ENCODE data around the gene OSBPL6.

Gene OSBPL6

GRCh38 chr2:178414266-178415247, 220.2 kb downstream of the OSBPL6 start:
- Histone ChIP-seq H3K4me3 (ENCODE audit: low read length) (peak overlapping the region; percentile 77), H3K27ac (ENCODE audit: low read depth, low read length) (peak overlapping the region; percentile 7; the same call in 1 of the 2 replicates), H3K4me2 (ENCODE audit: low read length) (peak overlapping the region; percentile 73), H3K9me2 (replicated peaks; ENCODE audit: control insufficient read depth, low read length) (no peaks in the 10 kb centered on the region), H3K27me3 (ENCODE audit: control insufficient read depth, low read length) (no peaks in the 10 kb centered on the region), H3K79me2 (ENCODE audit: control insufficient read depth, low read length) (peaks cover 5% of the 10 kb centered on the region), H3F3A (ENCODE audit: control insufficient read depth, insufficient read depth) (no peaks in the 10 kb centered on the region), H3K9me3 (ENCODE audit: control insufficient read depth, insufficient read depth, low read length) (no peaks in the 10 kb centered on the region), H4K20me1 (ENCODE audit: control insufficient read depth, insufficient read depth, low read depth, low read length) (no peaks in the 10 kb centered on the region), H3K36me3 (ENCODE audit: control insufficient read depth, low read length) (no peaks in the 10 kb centered on the region), H3K4me1 (ENCODE audit: control insufficient read depth, low read length) (peaks cover 15% of the 10 kb centered on the region)
- TF ChIP-seq, protein P1, sequence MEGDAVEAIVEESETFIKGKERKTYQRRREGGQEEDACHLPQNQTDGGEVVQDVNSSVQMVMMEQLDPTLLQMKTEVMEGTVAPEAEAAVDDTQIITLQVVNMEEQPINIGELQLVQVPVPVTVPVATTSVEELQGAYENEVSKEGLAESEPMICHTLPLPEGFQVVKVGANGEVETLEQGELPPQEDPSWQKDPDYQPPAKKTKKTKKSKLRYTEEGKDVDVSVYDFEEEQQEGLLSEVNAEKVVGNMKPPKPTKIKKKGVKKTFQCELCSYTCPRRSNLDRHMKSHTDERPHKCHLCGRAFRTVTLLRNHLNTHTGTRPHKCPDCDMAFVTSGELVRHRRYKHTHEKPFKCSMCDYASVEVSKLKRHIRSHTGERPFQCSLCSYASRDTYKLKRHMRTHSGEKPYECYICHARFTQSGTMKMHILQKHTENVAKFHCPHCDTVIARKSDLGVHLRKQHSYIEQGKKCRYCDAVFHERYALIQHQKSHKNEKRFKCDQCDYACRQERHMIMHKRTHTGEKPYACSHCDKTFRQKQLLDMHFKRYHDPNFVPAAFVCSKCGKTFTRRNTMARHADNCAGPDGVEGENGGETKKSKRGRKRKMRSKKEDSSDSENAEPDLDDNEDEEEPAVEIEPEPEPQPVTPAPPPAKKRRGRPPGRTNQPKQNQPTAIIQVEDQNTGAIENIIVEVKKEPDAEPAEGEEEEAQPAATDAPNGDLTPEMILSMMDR (IDR thresholded peaks at IDR 0.05; ENCODE audit: low read depth, low read length, poor library complexity, severe bottlenecking) = peak; percentile 93
- no peak for TF ChIP-seq EZH2phosphoT487 (IDR thresholded peaks at IDR 0.05; ENCODE audit: borderline replicate concordance, low read length)

DNA sequence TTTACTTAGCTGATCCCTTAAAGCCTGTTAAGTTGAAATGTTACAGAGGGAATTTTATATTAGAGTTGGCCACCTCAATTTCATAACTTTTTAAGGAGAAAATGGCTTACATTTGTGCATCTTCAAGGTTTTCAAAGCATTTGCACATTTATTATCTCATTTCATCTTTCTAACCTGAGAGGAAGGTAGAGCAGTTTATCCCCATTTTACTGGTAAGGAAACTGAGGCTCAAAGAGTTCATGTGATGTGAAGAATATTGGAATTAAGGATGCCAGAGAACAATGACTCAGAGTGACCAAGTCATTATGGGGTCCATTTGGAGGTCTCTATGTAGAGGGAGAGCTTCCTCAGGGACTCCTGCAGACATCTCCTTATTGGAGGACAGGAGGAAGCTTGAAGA, 221.7 kb downstream of the OSBPL6 start:
- H3K36me3 ChIP-seq (ENCODE audit: control insufficient read depth, low read length) = no peaks in the 10 kb centered on the region
- no peaks in the 10 kb centered on the region for H3K9me3 ChIP-seq (ENCODE audit: control insufficient read depth, insufficient read depth, low read length)
- no peaks in the 10 kb centered on the region for H3F3A ChIP-seq (ENCODE audit: control insufficient read depth, insufficient read depth)
- no peaks in the 10 kb centered on the region for H4K20me1 ChIP-seq (ENCODE audit: control insufficient read depth, insufficient read depth, low read depth, low read length)
- no peaks in the 10 kb centered on the region for H3K9me2 ChIP-seq (replicated peaks; ENCODE audit: control insufficient read depth, low read length)
- H3K27ac ChIP-seq (ENCODE audit: low read depth, low read length) = no peak overlapping the region
- no peak for TF ChIP-seq EZH2phosphoT487 (IDR thresholded peaks at IDR 0.05; ENCODE audit: borderline replicate concordance, low read length)
- TF ChIP-seq, protein P1 (IDR thresholded peaks at IDR 0.05; ENCODE audit: low read depth, low read length, poor library complexity, severe bottlenecking) = no peak
- no peak overlapping the region for H3K4me3 ChIP-seq (ENCODE audit: low read length)
- peaks cover 5% of the 10 kb centered on the region for H3K79me2 ChIP-seq (ENCODE audit: control insufficient read depth, low read length)
- no peak overlapping the region for H3K4me2 ChIP-seq (ENCODE audit: low read length)
- H3K4me1 ChIP-seq (ENCODE audit: control insufficient read depth, low read length) = peaks cover 15% of the 10 kb centered on the region
- H3K27me3 ChIP-seq (ENCODE audit: control insufficient read depth, low read length) = no peaks in the 10 kb centered on the region

GRCh38 chr2:178417916-178418315, 223.6 kb downstream of the OSBPL6 start:
- Histone ChIP-seq H3K79me2 (ENCODE audit: control insufficient read depth, low read length) (peaks cover 5% of the 10 kb centered on the region), H3K9me2 (replicated peaks; ENCODE audit: control insufficient read depth, low read length) (no peaks in the 10 kb centered on the region), H3K27ac (ENCODE audit: low read depth, low read length) (no peak overlapping the region), H3F3A (ENCODE audit: control insufficient read depth, insufficient read depth) (no peaks in the 10 kb centered on the region), H3K36me3 (ENCODE audit: control insufficient read depth, low read length) (no peaks in the 10 kb centered on the region), H3K4me1 (ENCODE audit: control insufficient read depth, low read length) (peaks cover 14% of the 10 kb centered on the region), H3K9me3 (ENCODE audit: control insufficient read depth, insufficient read depth, low read length) (no peaks in the 10 kb centered on the region), H4K20me1 (ENCODE audit: control insufficient read depth, insufficient read depth, low read depth, low read length) (no peaks in the 10 kb centered on the region), H3K27me3 (ENCODE audit: control insufficient read depth, low read length) (no peaks in the 10 kb centered on the region), H3K4me2 (ENCODE audit: low read length) (no peak overlapping the region), H3K4me3 (ENCODE audit: low read length) (no peak overlapping the region)
- TF ChIP-seq EZH2phosphoT487 (IDR thresholded peaks at IDR 0.05; ENCODE audit: borderline replicate concordance, low read length) = no peak
- TF ChIP-seq, protein P1 (IDR thresholded peaks at IDR 0.05; ENCODE audit: low read depth, low read length, poor library complexity, severe bottlenecking) = no peak
